GM10266 (cell line): ENCODE data around the gene TRPC4AP.
"Not testable (repeated sequence)": the region's sequence is repeated elsewhere in the genome, so short reads cannot be mapped to it uniquely, and the experiment has no call there.

Experiments used
- DNase-seq: peaks from one replicate; pipeline ENCODE4 v3.0.0; 2012; ENCODE audit errors: extremely low spot score
- CTCF ChIP-seq: IDR thresholded peaks from 2 replicates; pipeline ENCODE4 v1.5.1; 2012; ENCODE audit warnings: mild to moderate bottlenecking, low read depth; ENCODE audit not compliant: control insufficient read depth, insufficient read depth; ENCODE audit errors: missing control alignments

The TRPC4AP gene

GRCh38 chr20:35117196-35117595, 24.6 kb upstream of the TRPC4AP start:
- no peak for TF ChIP-seq CTCF
- DNase-seq: no peak

GRCh38 chr20:35116258-35116657, 23.7 kb upstream of the TRPC4AP start:
- no peak for DNase-seq
- no peak for TF ChIP-seq CTCF

DNA sequence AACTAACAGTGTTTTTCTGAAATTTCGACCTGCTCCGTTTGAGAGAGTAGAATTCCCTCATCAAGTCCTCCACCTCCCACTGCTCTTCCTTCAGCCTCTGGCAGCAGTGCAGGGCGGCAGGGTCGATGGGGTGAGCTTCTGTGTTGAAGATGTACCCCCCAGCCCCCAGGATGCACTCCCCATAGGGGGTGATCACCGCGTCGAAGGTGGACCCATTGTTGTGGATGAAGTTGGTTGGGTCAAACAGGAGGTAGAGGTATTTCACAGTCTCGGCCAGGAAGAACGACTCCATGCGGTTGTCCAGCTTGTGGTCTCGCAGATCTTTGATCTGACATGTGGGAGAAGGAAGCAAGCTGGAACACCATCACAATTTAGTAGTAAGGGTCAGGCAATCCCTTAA, 23.0 kb upstream of the TRPC4AP start:
- TF ChIP-seq CTCF: no peak
- DNase-seq: no peak

- DNase-seq: not testable (repeated sequence)
These were observed 19.7 kb upstream of the TRPC4AP start for GRCh38 chr20:35112276-35112675.

- no peak for TF ChIP-seq CTCF
- no peak for DNase-seq
These were observed 18.7 kb upstream of the TRPC4AP start for GRCh38 chr20:35111141-35111888.

- no peak for DNase-seq
- no peak for TF ChIP-seq CTCF
These were observed 16.3 kb upstream of the TRPC4AP start for GRCh38 chr20:35108921-35109320.

DNA sequence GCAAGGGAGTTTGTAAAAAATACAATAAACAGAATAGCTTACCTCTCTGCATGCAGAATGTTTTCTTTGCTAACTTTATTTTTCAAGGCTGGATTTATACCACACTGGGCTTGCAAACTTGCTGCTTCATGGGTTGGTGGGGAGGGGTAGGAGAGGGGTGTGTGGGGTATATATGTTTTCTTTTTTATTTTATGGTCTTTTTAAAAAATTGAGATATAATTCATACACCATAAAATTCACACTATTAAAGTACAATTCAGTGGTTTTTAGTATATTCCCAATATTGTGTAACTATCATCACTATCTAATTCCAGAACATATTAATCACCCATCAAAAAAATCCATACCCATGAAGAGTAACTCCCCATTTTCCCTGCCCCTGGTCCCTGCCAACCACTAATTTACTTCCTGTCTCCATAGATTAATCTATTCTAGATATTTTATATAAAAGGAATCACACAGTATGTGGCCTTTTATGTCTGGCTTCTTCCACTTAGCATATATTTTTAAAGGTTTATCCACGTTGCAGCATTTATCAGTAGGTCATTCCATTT, 14.3 kb upstream of the TRPC4AP start:
- DNase-seq: no peak
- no peak for TF ChIP-seq CTCF
